GM21528 (cell line): ENCODE results near the gene HOXC9.

ENCODE experiments used
- ATAC-seq: cut with Tn5 transposase; IDR thresholded peaks from one replicate; pipeline ENCODE4 v1.9.1; 2021; ENCODE audit warnings: mild to moderate bottlenecking, moderate library complexity; ENCODE audit not compliant: unreplicated experiment, low FRiP score

The HOXC9 gene

GRCh38 chr12:54000116-54001114, at the start of gene HOXC9:
TSS of gene HOXC9 (plus strand) at chr12:54000161. CDS start at chr12:54000189, 28 bp downstream.
- no peak for ATAC-seq

- ATAC-seq, result no peak
Measured at GRCh38 chr12:53950437-53950773, 49.6 kb upstream of the HOXC9 start.

- ATAC-seq, result no peak
Measured at GRCh38 chr12:53950789-53951576, 49.0 kb upstream of the HOXC9 start.

GRCh38 chr12:53951577-53952334, 48.2 kb upstream of the HOXC9 start:
- no peak for ATAC-seq

- ATAC-seq, result no peak
Measured at GRCh38 chr12:53952335-53952694, 47.6 kb upstream of the HOXC9 start.

GRCh38 chr12:53952871-53953734, 46.9 kb upstream of the HOXC9 start:
- no peak for ATAC-seq

GRCh38 chr12:53953831-53954693, 45.9 kb upstream of the HOXC9 start:
- no peak for ATAC-seq

- no peak for ATAC-seq
Measured at GRCh38 chr12:53954694-53955035, 45.3 kb upstream of the HOXC9 start, which contains the start of gene HOXC12. TSS of gene HOXC12 (plus strand) at chr12:53954903. CDS start at chr12:53954930, 27 bp downstream.

- ATAC-seq, result no peak
Measured at GRCh38 chr12:53955036-53955775, 44.8 kb upstream of the HOXC9 start.

- no peak for ATAC-seq
Measured at GRCh38 chr12:53955776-53956250, 44.1 kb upstream of the HOXC9 start.

GRCh38 chr12:53956251-53956887, 43.6 kb upstream of the HOXC9 start:
- no peak for ATAC-seq

GRCh38 chr12:53956914-53957536, 42.9 kb upstream of the HOXC9 start:
- no peak for ATAC-seq

- ATAC-seq, result no peak
Measured at GRCh38 chr12:53958128-53958527, 41.8 kb upstream of the HOXC9 start.

- no peak for ATAC-seq
Measured at GRCh38 chr12:53959314-53959713, 40.6 kb upstream of the HOXC9 start.

- ATAC-seq, result no peak
Measured at GRCh38 chr12:53960187-53961024, 39.6 kb upstream of the HOXC9 start.

GRCh38 chr12:53961025-53961761, 38.8 kb upstream of the HOXC9 start:
- ATAC-seq, result no peak
